Small intestine (tissue), 7 donors: ENCODE results near the gene PSMB9. TPM values are rescaled to one million over a fixed set of nuclear protein-coding genes. Genes with fewer than 3 reads are reported as not detected.

Experiments used
- DNase-seq, 2 donors: peaks; one replicate each; pipeline versions ENCODE4 v3.0.0 to v3.0.0-alpha.2; 2013
- FAIRE-seq: peaks from 2 replicates; lab custom pipeline; 2012; peaks lifted over from hg19 to GRCh38; lab: Jason Lieb, UNC
- H3K27ac ChIP-seq, 3 donors: one replicate each; pipeline ENCODE4 v1.5.1; 2013; ENCODE audit warnings: low read length in 2 of 3, mild to moderate bottlenecking in 2 of 3, control low read depth in 1 of 3, inconsistent platforms in 1 of 3, low read depth in 1 of 3, moderate library complexity in 1 of 3
- H3K27me3 ChIP-seq, 3 donors: one replicate each; pipeline ENCODE4 v1.6.1; 2013; ENCODE audit warnings: low read length in 3 of 3, inconsistent platforms in 1 of 3; ENCODE audit not compliant: control insufficient read depth in 3 of 3, insufficient read depth in 3 of 3
- H3K36me3 ChIP-seq, 3 donors: one replicate each; pipeline ENCODE4 v1.6.1; 2013; ENCODE audit warnings: low read length in 3 of 3, inconsistent platforms in 1 of 3, low read depth in 1 of 3, mild to moderate bottlenecking in 1 of 3, moderate library complexity in 1 of 3; ENCODE audit not compliant: control insufficient read depth in 3 of 3, insufficient read depth in 2 of 3
- H3K4me1 ChIP-seq, 3 donors: one replicate each; pipeline ENCODE4 v1.6.1; 2013; ENCODE audit warnings: low read length in 2 of 3, inconsistent platforms in 1 of 3, low read depth in 1 of 3, mild to moderate bottlenecking in 1 of 3, moderate library complexity in 1 of 3; ENCODE audit not compliant: control insufficient read depth in 3 of 3, insufficient read depth in 2 of 3
- H3K4me3 ChIP-seq, 3 donors: one replicate each; pipeline ENCODE4 v1.5.1; 2013; ENCODE audit warnings: low read length in 3 of 3, control low read depth in 1 of 3, inconsistent platforms in 1 of 3, low read depth in 1 of 3, mild to moderate bottlenecking in 1 of 3, moderate library complexity in 1 of 3
- H3K9me3 ChIP-seq, 2 donors: one replicate each; pipeline ENCODE4 v1.6.1; 2013; ENCODE audit warnings: low read depth in 1 of 2, low read length in 1 of 2; ENCODE audit not compliant: control insufficient read depth in 2 of 2, insufficient read depth in 1 of 2
- WGBS, 3 donors: extraction: QIAGEN DNeasy Blood & Tissue Kit; methylation state at CpG; one replicate each; pipeline ENCODE4 v1.1.7; 2013; 5-methylcytosine and 5-hydroxymethylcytosine counted together
- polyA plus RNA-seq, 4 donors: library from polyadenylated mRNA; stranded (reverse) in 3 of 4; unstranded in 1 of 4; fragments of 200-250 nt in 3 of 4; fragments of 120-200 nt in 1 of 4; gene quantifications; one replicate each; pipeline versions ENCODE4 v1.2.1 to v1.2.3, GENCODE V29; 2013
- donor health status: healthy with polysubstance abuse.
- donor health status: control.
- donor health status: control.
- donor health status: Bipolar disorder and iron deficiency.
- donor health status: healthy.

PSMB9 gene
- polyA plus RNA-seq, 4 donors = 21.4 to 224 (median 211) TPM

DNA sequence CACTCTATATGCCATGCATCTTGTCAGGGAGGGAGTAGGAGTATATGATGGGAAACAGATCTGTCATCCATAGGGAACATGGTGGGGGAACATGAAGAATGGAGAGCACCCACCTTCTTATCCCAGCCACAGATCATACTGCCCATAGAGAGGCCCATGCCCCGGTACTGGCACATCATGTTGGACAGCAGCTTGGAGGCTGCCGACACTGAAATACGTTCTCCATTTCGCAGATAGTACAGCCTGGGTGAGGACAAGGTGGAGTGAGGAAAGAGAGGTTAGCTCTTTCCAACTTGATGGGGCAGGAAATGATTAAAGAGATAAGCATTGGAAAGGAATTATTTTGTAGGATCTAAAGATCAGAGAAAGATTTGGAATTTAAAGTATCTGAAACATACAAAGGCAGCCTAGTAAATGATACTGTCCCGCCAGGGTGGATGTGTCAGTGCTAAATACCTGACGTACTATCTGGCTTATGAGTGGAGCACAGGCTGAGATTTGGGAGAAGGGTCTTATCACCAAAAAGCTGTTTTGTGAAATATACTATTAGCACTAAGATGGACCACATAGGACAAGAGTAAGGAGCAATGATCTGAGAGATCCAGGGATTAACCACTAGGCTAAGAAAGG lies 11.9 kb upstream of the PSMB9 start:
- FAIRE-seq = no peak
- 80 to 89% (median 89%) methylated on average over 6 of the region's 6 CpGs for WGBS, 3 donors
- Histone ChIP-seq H3K4me3 (peak overlapping the region in 2 of 3 donors; percentile 90 to 91), H3K27me3 (no peaks in the 10 kb centered on the region), H3K27ac (peak overlapping the region in 1 of 3 donors; percentile 56), H3K9me3 (no peaks in the 10 kb centered on the region), H3K4me1 (peaks cover 7 to 18% (median 8%) of the 10 kb centered on the region in 3 donors), H3K36me3 (peaks cover 8 to 33% (median 10%) of the 10 kb centered on the region in 3 donors)
- DNase-seq = no peak

DNA sequence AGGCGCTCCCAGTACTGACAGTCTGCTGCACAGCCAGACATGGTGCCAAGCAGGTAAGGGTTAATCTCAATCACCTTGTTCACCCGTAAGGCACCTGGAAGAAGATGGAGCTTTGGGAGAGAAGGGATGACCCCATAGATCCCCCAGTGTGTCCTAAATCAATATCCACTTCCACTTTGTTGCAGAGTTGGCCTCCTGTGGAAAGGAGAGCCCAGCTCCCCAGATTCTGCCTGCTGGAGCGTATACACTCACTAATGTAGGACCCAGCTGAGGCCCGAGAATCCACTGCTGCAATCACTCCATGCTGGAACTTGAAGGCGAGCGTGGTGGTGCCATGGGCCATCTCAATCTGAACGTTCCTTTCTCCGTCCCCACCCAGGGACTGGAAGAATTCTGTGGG lies 11.3 kb upstream of the PSMB9 start:
- H3K9me3 ChIP-seq = no peaks in the 10 kb centered on the region
- 36 to 58% (median 44%) methylated on average over 8 of the region's 8 CpGs for WGBS, 3 donors
- DNase-seq (peak in 1 of 2 donors; percentile 17), FAIRE-seq (no peak)
- H3K36me3 ChIP-seq = peaks cover 9 to 34% (median 14%) of the 10 kb centered on the region in 3 donors
- H3K4me1 ChIP-seq = peaks cover 5 to 18% (median 8%) of the 10 kb centered on the region in 3 donors
- H3K27ac ChIP-seq = peak overlapping the region in 2 of 3 donors; percentile 27 to 56
- no peaks in the 10 kb centered on the region for H3K27me3 ChIP-seq
- peak overlapping the region in 2 of 3 donors; percentile 90 to 91 for H3K4me3 ChIP-seq

DNA sequence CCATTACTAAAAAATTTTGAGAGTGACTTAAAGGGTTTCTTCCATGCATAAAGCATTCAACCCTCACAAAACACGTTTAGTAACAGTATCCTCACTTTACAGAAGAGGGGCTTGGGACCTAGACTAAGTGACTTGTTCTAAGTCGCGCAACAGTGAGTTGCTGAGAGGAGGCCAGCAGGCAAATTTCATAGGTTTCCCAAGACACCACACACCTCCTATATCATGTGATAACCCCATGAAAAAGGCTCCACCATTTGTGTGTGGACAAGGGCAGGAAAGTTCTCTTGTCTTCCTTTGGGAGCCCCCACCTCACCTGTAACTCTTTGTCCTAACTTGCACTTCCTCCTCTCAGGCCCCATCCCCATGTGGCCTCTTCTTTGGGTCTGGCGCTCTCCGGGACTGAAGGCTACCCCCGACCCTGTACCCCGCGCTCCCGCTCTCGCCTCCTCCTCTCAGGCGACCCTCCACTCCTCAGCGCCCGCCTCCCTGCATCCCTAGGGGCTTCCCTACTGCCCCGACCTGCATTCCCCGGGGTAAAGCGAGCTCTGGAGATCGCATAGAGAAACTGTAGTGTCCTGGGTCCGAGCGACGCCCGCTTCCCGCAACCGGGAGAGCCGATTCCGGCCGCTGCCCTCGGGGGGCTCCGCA lies 10.5 kb upstream of the PSMB9 start:
- DNase-seq = peak in 1 of 2 donors; percentile 36
- 2% methylated on average over 28 of the region's 28 CpGs for WGBS, 3 donors
- no peaks in the 10 kb centered on the region for H3K9me3 ChIP-seq
- peaks cover 9 to 38% (median 17%) of the 10 kb centered on the region in 3 donors for H3K36me3 ChIP-seq
- peaks cover 2 to 18% (median 8%) of the 10 kb centered on the region in 3 donors for H3K4me1 ChIP-seq
- no peaks in the 10 kb centered on the region for H3K27me3 ChIP-seq
- H3K4me3 ChIP-seq = peak overlapping the region; percentile 69 to 91 (median 90)
- no peak for FAIRE-seq
- H3K27ac ChIP-seq = peak overlapping the region; percentile 85 to 96 (median 96)

- H3K9me3 ChIP-seq = no peaks in the 10 kb centered on the region
- H3K27me3 ChIP-seq = no peaks in the 10 kb centered on the region
- DNase-seq (peak; percentile 98 to 100), FAIRE-seq (no peak)
- H3K4me3 ChIP-seq = peak within 1 kb of the TSS; percentile 69 to 91 (median 90)
- 0% methylated on average over 38 to 40 of the region's 40 CpGs for WGBS, 3 donors
- peak within 1 kb of the TSS; percentile 85 to 96 (median 96) for H3K27ac ChIP-seq
- peaks cover 2 to 18% (median 8%) of the 10 kb centered on the region in 3 donors for H3K4me1 ChIP-seq
- peaks cover 12 to 43% (median 25%) of the 10 kb centered on the region in 3 donors for H3K36me3 ChIP-seq
These were observed 9.8 kb upstream of the PSMB9 start, which contains the start of gene PSMB8 for GRCh38 chr6:32843979-32844838. Gene PSMB8 (minus strand): TSS chr6:32844047. CDS start chr6:32843996, 51 bp downstream.

DNA sequence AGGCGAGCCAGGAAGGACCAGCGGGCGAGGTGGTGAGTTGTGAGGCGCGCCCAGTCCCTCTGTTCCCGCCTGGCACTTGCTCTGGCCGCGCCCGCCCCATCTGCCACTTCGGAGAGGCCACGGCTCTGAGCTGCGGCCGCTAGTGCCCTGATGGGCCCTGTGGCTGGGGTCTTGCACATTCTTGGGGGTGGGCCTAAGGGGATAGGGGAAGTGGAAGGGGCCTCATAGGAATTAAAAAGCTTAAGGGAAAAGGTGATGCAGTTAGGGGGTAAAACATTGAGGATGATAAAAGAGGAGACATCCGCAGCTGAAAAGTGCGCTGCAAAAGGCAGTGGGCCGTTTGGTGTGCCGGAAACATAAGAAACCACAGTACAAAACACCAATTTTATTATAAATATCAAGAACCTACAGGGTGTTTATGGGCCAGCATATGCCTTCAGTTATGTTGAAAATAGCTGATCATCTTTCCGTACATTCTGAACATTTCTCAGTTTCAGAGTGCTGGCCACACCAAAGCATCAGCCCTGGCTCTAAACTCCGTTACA lies 9.1 kb upstream of the PSMB9 start:
- 7 to 15% (median 8%) methylated on average over 19 of the region's 19 CpGs for WGBS, 3 donors
- Histone ChIP-seq H3K4me1 (peaks cover 2 to 18% (median 8%) of the 10 kb centered on the region in 3 donors), H3K9me3 (no peaks in the 10 kb centered on the region), H3K27me3 (no peaks in the 10 kb centered on the region), H3K36me3 (peaks cover 12 to 48% (median 27%) of the 10 kb centered on the region in 3 donors), H3K27ac (peak overlapping the region; percentile 85 to 96 (median 96)), H3K4me3 (peak overlapping the region; percentile 55 to 90 (median 69))
- FAIRE-seq = no peak
- DNase-seq = no peak

- Histone ChIP-seq H3K9me3 (no peaks in the 10 kb centered on the region), H3K36me3 (peaks cover 14 to 51% (median 32%) of the 10 kb centered on the region in 3 donors), H3K27me3 (no peaks in the 10 kb centered on the region), H3K4me1 (peaks cover 2 to 22% (median 8%) of the 10 kb centered on the region in 3 donors), H3K27ac (peak overlapping the region in 2 of 3 donors; percentile 12 to 96), H3K4me3 (peak overlapping the region; percentile 28 to 90 (median 69))
- FAIRE-seq (no peak), DNase-seq (no peak)
- 59 to 77% (median 67%) methylated on average over 10 of the region's 10 CpGs for WGBS, 3 donors
These were observed 8.6 kb upstream of the PSMB9 start for GRCh38 chr6:32845384-32845884.

- Histone ChIP-seq H3K27me3 (peaks cover 0 to 4% (median 0%) of the 10 kb centered on the region in 3 donors), H3K4me3 (no peak overlapping the region), H3K4me1 (peaks cover 3 to 20% (median 12%) of the 10 kb centered on the region in 3 donors), H3K9me3 (no peaks in the 10 kb centered on the region), H3K27ac (no peak overlapping the region), H3K36me3 (peaks cover 19 to 49% (median 36%) of the 10 kb centered on the region in 3 donors)
- DNase-seq (no peak), FAIRE-seq (no peak)
- 84 to 91% (median 89%) methylated on average over 10 of the region's 10 CpGs for WGBS, 3 donors
These were observed 7.0 kb upstream of the PSMB9 start for GRCh38 chr6:32847004-32847403.
